CD4-positive, alpha-beta T cell (primary cell): ENCODE results near the gene ZNF536. TPM values are rescaled to one million over a fixed set of nuclear protein-coding genes. Genes with fewer than 3 reads are reported as not detected.

ENCODE experiments used
- ATAC-seq: fragments of 200-7000 bp; cut with Tn5 transposase; one replicate; pipeline ENCODE4 v1.10.0; 2022; ENCODE audit warnings: mild to moderate bottlenecking; ENCODE audit not compliant: poor library complexity
- CTCF ChIA-PET: fragments of 350-600 bp; sonication (Branson Sonifier 250); formaldehyde crosslinking; loops from one replicate; lab custom pipeline; 2021; ENCODE audit warnings: antibody characterized with exemption, inconsistent platforms; lab: Charles Lee
- POLR2A ChIA-PET: fragments of 350-600 bp; sonication (Branson Sonifier 250); formaldehyde crosslinking; loops from one replicate; lab custom pipeline; 2021; ENCODE audit warnings: antibody characterized with exemption, inconsistent platforms; lab: Charles Lee
- DNase-seq, 14 experiments: peaks; one replicate each; pipeline ENCODE4 v3.0.0-alpha.2; 2013 to 2020; ENCODE audit warnings: mixed read lengths in 2 of 14
- H3K27ac ChIP-seq, 2 donors: one replicate each; pipeline versions ENCODE4 v1.5.1 to v1.7.0; 2013; ENCODE audit warnings: low read length in 2 of 2, low read depth in 1 of 2, mild to moderate bottlenecking in 1 of 2
- H3K27me3 ChIP-seq, 2 experiments: 1 replicate in 1 of 2; 2 replicates in 1 of 2; pipeline versions ENCODE4 v1.6.1 to v1.7.0; 2013; ENCODE audit warnings: low read length in 2 of 2, control low read depth in 1 of 2, mild to moderate bottlenecking in 1 of 2, moderate library complexity in 1 of 2; ENCODE audit not compliant: insufficient read depth in 2 of 2, control insufficient read depth in 1 of 2
- H3K36me3 ChIP-seq: one replicate; pipeline ENCODE4 v1.6.1; 2013; ENCODE audit warnings: low read length, control low read depth; ENCODE audit not compliant: insufficient read depth
- H3K4me1 ChIP-seq: one replicate; pipeline ENCODE4 v1.6.1; 2013; ENCODE audit warnings: low read length, control low read depth; ENCODE audit not compliant: insufficient read depth
- H3K4me3 ChIP-seq: one replicate; pipeline ENCODE4 v1.5.1; 2013; ENCODE audit warnings: mild to moderate bottlenecking, low read length, moderate library complexity
- H3K9me3 ChIP-seq, 2 experiments: 1 replicate in 1 of 2; 2 replicates in 1 of 2; pipeline versions ENCODE4 v1.6.1 to v1.7.0; 2013; ENCODE audit warnings: low read length in 2 of 2, mild to moderate bottlenecking in 2 of 2, control low read depth in 1 of 2, moderate library complexity in 1 of 2; ENCODE audit not compliant: control insufficient read depth in 1 of 2, insufficient read depth in 1 of 2
- H3K27ac Mint-ChIP-seq: one replicate; pipeline ENCODE4 v1.8.0; 2020; ENCODE audit warnings: mixed read lengths
- H3K27me3 Mint-ChIP-seq: one replicate; pipeline ENCODE4 v1.8.0; 2021; ENCODE audit warnings: mixed read lengths
- H3K36me3 Mint-ChIP-seq: one replicate; pipeline ENCODE4 v1.8.0; 2021; ENCODE audit warnings: low read depth, mixed read lengths
- H3K4me1 Mint-ChIP-seq: one replicate; pipeline ENCODE4 v1.8.0; 2021; ENCODE audit warnings: low read depth, mixed read lengths
- H3K4me3 Mint-ChIP-seq: one replicate; pipeline ENCODE4 v1.8.0; 2020; ENCODE audit warnings: mild to moderate bottlenecking, mixed read lengths
- H3K9me3 Mint-ChIP-seq: one replicate; pipeline ENCODE4 v1.8.0; 2020; ENCODE audit warnings: mixed read lengths
- CTCF ChIP-seq: fragments of 200-600 bp; IDR thresholded peaks from one replicate; pipeline ENCODE4 v1.8.0; 2022; ENCODE audit warnings: antibody characterized with exemption, mild to moderate bottlenecking
- intact Hi-C, 2 experiments: fragments of 100-400 bp; cut with DNase I in 1 of 2; cut with micrococcal nuclease in 1 of 2; formaldehyde crosslinking; loops; one replicate each; pipeline versions ENCODE4 v1.15.1 to v1.9.0; 2023 to 2025; cut with DNase I, micrococcal nuclease
- total RNA-seq, 174 experiments: library from RNA in 2 of 174; stranded (reverse) in 2 of 174; gene quantifications; one replicate each; pipeline ENCODE4 v1.2.3 and lab custom pipeline; 2021 to 2026

Gene ZNF536
- total RNA-seq, 2 experiments from 2014 or later = not detected

DNA sequence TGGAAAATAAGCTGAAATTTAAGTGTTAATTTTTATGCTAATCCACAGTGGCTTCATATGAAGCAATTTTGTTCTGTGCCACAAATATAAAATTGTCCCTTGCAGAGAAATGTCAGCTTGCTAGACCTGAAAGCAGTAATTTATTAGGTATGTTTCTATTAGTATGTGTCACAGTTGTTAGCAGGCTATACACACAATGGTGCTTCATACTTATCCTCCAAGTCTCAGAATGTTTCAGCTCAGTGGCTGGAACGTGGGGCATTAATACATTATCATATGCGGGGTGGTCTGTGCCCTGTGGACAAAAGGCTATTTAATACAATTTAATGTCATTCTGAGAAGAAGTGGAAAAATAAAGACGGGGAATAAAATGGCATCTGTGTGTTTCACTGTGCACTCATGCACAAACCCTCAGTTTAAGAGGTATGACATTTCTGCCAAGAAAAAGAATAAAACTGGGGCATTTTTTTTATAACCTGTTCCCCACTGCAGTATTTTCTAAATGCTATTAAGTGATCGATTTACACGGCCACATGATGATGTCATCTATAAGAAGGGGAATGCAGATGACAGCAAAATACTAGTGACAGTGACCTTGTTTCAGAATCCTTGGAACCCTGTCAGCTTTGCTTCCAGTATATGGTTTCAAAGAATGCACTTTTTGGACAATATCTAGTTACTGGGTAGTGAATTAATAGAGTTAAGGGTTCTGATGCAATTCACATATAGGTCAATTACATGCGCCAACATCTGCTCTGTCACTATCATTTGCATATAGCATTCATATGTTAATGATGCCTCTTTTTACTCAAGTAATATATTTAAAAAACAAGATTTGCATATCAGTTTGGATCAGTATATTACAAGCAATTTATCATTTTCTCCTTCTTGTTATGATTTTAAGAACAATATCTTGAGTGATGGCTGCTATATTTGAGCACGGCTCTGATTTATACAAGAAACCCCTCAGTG, 21.2 kb upstream of the ZNF536 start:
- Histone ChIP-seq H3K27ac (no peak overlapping the region), H3K4me1 (no peaks in the 10 kb centered on the region), H3K9me3 (no peaks in the 10 kb centered on the region), H3K4me3 (no peak overlapping the region), H3K36me3 (no peaks in the 10 kb centered on the region), H3K27me3 (no peaks in the 10 kb centered on the region)
- Mint-ChIP-seq H3K36me3 (no peaks in the 10 kb centered on the region), H3K4me3 (no peak overlapping the region), H3K9me3 (no peaks in the 10 kb centered on the region), H3K27me3 (no peaks in the 10 kb centered on the region), H3K27ac (no peak overlapping the region), H3K4me1 (no peaks in the 10 kb centered on the region)
- no peak for DNase-seq
- ChIA-PET CTCF (no interaction called here), POLR2A (no interaction called here)
- intact Hi-C loops = no loop called here
- no peak for ATAC-seq
- no peak for TF ChIP-seq CTCF

- intact Hi-C loops = no loop called here
- DNase-seq (no peak), ATAC-seq (no peak)
- no peaks in the 10 kb centered on the region for H3K9me3 Mint-ChIP-seq
- H3K27ac Mint-ChIP-seq = no peak overlapping the region
- H3K27me3 ChIP-seq = no peaks in the 10 kb centered on the region
- H3K36me3 Mint-ChIP-seq = no peaks in the 10 kb centered on the region
- H3K9me3 ChIP-seq = no peaks in the 10 kb centered on the region
- H3K27me3 Mint-ChIP-seq = peaks cover 6% of the 10 kb centered on the region
- no peak overlapping the region for H3K27ac ChIP-seq
- POLR2A ChIA-PET = no interaction called here
- no peak for TF ChIP-seq CTCF
- H3K4me1 ChIP-seq = no peaks in the 10 kb centered on the region
- CTCF ChIA-PET = no interaction called here
- no peak overlapping the region for H3K4me3 Mint-ChIP-seq
- H3K4me3 ChIP-seq = no peak overlapping the region
- no peaks in the 10 kb centered on the region for H3K36me3 ChIP-seq
- no peaks in the 10 kb centered on the region for H3K4me1 Mint-ChIP-seq
These were observed 20.4 kb upstream of the ZNF536 start for GRCh38 chr19:30351774-30352173.

- Histone ChIP-seq H3K9me3 (peaks cover 0 to 3% of the 10 kb centered on the region in 2 experiments), H3K4me1 (no peaks in the 10 kb centered on the region), H3K27ac (no peak overlapping the region), H3K27me3 (no peaks in the 10 kb centered on the region), H3K36me3 (no peaks in the 10 kb centered on the region), H3K4me3 (no peak overlapping the region)
- POLR2A ChIA-PET = no interaction called here
- H3K27ac Mint-ChIP-seq = no peak overlapping the region
- no peak for DNase-seq
- no peaks in the 10 kb centered on the region for H3K4me1 Mint-ChIP-seq
- H3K36me3 Mint-ChIP-seq = no peaks in the 10 kb centered on the region
- H3K4me3 Mint-ChIP-seq = no peak overlapping the region
- intact Hi-C loops = no loop called here
- ATAC-seq = no peak
- CTCF ChIA-PET = no interaction called here
- no peaks in the 10 kb centered on the region for H3K9me3 Mint-ChIP-seq
- H3K27me3 Mint-ChIP-seq = peaks cover 10% of the 10 kb centered on the region
- no peak for TF ChIP-seq CTCF
These were observed 18.7 kb upstream of the ZNF536 start for GRCh38 chr19:30353394-30353945.
